Measurements from ENCODE around the gene ZFY.

The ZFY gene

DNA sequence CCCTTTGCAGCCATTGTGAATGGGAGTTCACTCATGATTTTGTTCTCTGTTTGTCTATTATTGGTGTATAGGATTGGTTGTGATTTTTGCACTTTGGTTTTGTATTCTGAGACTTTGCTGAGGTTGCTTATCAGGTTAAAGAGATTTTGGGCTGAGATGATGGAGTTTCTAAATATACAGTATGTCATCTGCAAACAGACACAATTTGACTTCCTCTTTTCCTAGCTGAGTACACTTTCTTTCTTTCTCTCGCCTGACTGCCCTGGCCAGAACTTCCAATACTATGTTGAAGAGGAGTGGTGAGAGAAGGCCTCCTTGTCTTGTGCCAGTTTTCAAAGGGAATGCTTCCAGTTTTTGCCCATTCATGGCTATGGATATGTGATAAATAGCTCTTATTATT lies 81.4 kb downstream of the ZFY start:
- no peaks in the 10 kb centered on the region for H4K20me1 ChIP-seq (ENCODE audit: insufficient read depth, low read length)
- no peaks in the 10 kb centered on the region for H3K9me3 ChIP-seq (ENCODE audit: insufficient read depth, low read length, severe bottlenecking)
- H3K27me3 ChIP-seq (ENCODE audit: insufficient read depth, low read length, poor library complexity), result no peaks in the 10 kb centered on the region
- ATAC-seq (ENCODE audit: insufficient read depth, low read depth) (no peak), DNase-seq (no peak)
- no peak overlapping the region for H3K4me3 ChIP-seq (ENCODE audit: low read depth in 1 of 2, low read length in 2 of 2)
- H2AFZ ChIP-seq (ENCODE audit: low read depth, low read length), result no peak overlapping the region
- H3K4me1 ChIP-seq (ENCODE audit: insufficient read depth, low read length), result no peaks in the 10 kb centered on the region
- no peak overlapping the region for H3K9ac ChIP-seq (ENCODE audit: low read depth, low read length)
- H3K79me2 ChIP-seq (ENCODE audit: insufficient read depth, low read length), result no peaks in the 10 kb centered on the region
- TF ChIP-seq EZH2 (IDR thresholded peaks at IDR 0.05; ENCODE audit: borderline replicate concordance, low read depth, low read length, severe bottlenecking), result no peak
- TF ChIP-seq, protein P1, sequence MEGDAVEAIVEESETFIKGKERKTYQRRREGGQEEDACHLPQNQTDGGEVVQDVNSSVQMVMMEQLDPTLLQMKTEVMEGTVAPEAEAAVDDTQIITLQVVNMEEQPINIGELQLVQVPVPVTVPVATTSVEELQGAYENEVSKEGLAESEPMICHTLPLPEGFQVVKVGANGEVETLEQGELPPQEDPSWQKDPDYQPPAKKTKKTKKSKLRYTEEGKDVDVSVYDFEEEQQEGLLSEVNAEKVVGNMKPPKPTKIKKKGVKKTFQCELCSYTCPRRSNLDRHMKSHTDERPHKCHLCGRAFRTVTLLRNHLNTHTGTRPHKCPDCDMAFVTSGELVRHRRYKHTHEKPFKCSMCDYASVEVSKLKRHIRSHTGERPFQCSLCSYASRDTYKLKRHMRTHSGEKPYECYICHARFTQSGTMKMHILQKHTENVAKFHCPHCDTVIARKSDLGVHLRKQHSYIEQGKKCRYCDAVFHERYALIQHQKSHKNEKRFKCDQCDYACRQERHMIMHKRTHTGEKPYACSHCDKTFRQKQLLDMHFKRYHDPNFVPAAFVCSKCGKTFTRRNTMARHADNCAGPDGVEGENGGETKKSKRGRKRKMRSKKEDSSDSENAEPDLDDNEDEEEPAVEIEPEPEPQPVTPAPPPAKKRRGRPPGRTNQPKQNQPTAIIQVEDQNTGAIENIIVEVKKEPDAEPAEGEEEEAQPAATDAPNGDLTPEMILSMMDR (IDR thresholded peaks at IDR 0.05; ENCODE audit: borderline replicate concordance, extremely low read depth, low read length, poor library complexity, severe bottlenecking), result no peak
- H3K4me2 ChIP-seq (ENCODE audit: insufficient read depth, low read length), result no peak overlapping the region
- no peaks in the 10 kb centered on the region for H3K36me3 ChIP-seq (ENCODE audit: insufficient read depth, low read length)
- H3K27ac ChIP-seq (ENCODE audit: low read length), result no peak overlapping the region

DNA sequence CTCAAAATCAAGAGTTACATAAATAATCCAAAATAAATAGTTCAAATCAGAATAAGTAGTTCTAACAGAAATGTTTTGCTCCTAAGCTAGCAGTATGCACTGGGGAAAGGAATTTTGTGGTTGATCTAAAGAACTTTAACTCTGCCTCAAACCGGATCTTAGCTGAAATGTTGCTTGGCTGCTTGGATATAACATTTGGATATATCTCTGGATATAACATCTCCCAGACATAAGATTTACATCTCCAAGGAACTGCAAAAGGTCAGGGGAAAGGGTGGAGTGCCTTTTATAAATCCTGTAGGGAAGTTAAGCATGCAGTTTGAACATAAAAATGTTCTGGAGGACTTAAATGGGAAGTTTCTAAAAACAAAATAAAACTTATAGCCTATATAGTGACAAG lies 83.4 kb downstream of the ZFY start:
- H3K79me2 ChIP-seq (ENCODE audit: insufficient read depth, low read length), result no peaks in the 10 kb centered on the region
- H4K20me1 ChIP-seq (ENCODE audit: insufficient read depth, low read length), result no peaks in the 10 kb centered on the region
- no peak for DNase-seq
- no peaks in the 10 kb centered on the region for H3K36me3 ChIP-seq (ENCODE audit: insufficient read depth, low read length)
- ATAC-seq (ENCODE audit: insufficient read depth, low read depth), result no peak
- TF ChIP-seq, protein P1 (IDR thresholded peaks at IDR 0.05; ENCODE audit: borderline replicate concordance, extremely low read depth, low read length, poor library complexity, severe bottlenecking), result no peak
- no peak for TF ChIP-seq EZH2 (IDR thresholded peaks at IDR 0.05; ENCODE audit: borderline replicate concordance, low read depth, low read length, severe bottlenecking)
- no peak overlapping the region for H3K9ac ChIP-seq (ENCODE audit: low read depth, low read length)
- no peaks in the 10 kb centered on the region for H3K27me3 ChIP-seq (ENCODE audit: insufficient read depth, low read length, poor library complexity)
- H3K9me3 ChIP-seq (ENCODE audit: insufficient read depth, low read length, severe bottlenecking), result no peaks in the 10 kb centered on the region
- no peak overlapping the region for H3K4me3 ChIP-seq (ENCODE audit: low read depth in 1 of 2, low read length in 2 of 2)
- H3K4me2 ChIP-seq (ENCODE audit: insufficient read depth, low read length), result no peak overlapping the region
- H2AFZ ChIP-seq (ENCODE audit: low read depth, low read length), result no peak overlapping the region
- H3K27ac ChIP-seq (ENCODE audit: low read length), result no peak overlapping the region
- H3K4me1 ChIP-seq (ENCODE audit: insufficient read depth, low read length), result no peaks in the 10 kb centered on the region

DNA sequence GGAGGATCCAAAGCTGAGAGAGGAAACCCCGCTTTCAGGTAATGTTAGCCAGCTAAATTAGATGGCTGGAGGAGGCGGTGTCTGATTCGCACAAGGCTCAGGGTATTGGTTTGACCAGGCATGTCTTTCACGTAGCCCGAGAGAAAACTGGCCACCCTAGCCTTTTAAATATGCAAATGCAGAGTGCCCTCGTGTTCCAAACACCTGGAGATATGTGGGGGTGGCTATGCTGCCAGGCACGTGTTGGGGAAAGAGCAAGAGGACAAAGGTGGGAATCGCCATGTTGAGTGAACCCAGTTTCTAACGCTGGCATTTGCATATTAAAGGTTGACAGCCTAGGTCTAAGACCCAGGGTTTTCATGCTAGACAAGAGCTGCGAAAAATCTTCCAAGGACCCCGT lies 84.4 kb downstream of the ZFY start:
- Histone ChIP-seq H3K36me3 (ENCODE audit: insufficient read depth, low read length) (no peaks in the 10 kb centered on the region), H3K9ac (ENCODE audit: low read depth, low read length) (no peak overlapping the region), H3K4me1 (ENCODE audit: insufficient read depth, low read length) (no peaks in the 10 kb centered on the region), H3K27me3 (ENCODE audit: insufficient read depth, low read length, poor library complexity) (no peaks in the 10 kb centered on the region), H4K20me1 (ENCODE audit: insufficient read depth, low read length) (no peaks in the 10 kb centered on the region), H3K4me2 (ENCODE audit: insufficient read depth, low read length) (no peak overlapping the region), H3K27ac (ENCODE audit: low read length) (no peak overlapping the region), H3K4me3 (ENCODE audit: low read depth in 1 of 2, low read length in 2 of 2) (no peak overlapping the region), H3K9me3 (ENCODE audit: insufficient read depth, low read length, severe bottlenecking) (no peaks in the 10 kb centered on the region), H2AFZ (ENCODE audit: low read depth, low read length) (no peak overlapping the region), H3K79me2 (ENCODE audit: insufficient read depth, low read length) (no peaks in the 10 kb centered on the region)
- no peak for TF ChIP-seq EZH2 (IDR thresholded peaks at IDR 0.05; ENCODE audit: borderline replicate concordance, low read depth, low read length, severe bottlenecking)
- TF ChIP-seq, protein P1 (IDR thresholded peaks at IDR 0.05; ENCODE audit: borderline replicate concordance, extremely low read depth, low read length, poor library complexity, severe bottlenecking), result no peak
- ATAC-seq (ENCODE audit: insufficient read depth, low read depth), result no peak
- no peak for DNase-seq

DNA sequence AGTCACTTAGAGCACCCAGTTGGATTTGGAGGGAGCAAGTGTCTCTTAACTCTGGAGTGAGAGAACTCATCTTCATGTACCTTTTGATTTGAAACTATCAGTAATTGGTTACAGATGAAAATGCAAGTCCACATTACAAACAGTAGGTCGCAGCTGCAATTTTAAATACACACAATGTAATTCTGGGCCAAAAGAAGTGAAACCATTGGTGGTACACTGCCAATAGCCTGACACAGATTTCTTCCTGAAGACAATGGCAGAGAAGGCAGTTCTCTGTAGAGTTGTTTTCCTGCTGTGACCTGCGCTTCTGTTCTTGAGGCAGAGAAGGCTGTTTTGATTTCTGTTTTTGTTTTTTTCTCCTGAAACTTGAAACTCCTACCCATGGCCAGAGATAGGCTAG lies 86.0 kb downstream of the ZFY start:
- Histone ChIP-seq H2AFZ (ENCODE audit: low read depth, low read length) (no peak overlapping the region), H3K27me3 (ENCODE audit: insufficient read depth, low read length, poor library complexity) (no peaks in the 10 kb centered on the region), H3K4me1 (ENCODE audit: insufficient read depth, low read length) (no peaks in the 10 kb centered on the region), H3K4me3 (ENCODE audit: low read depth in 1 of 2, low read length in 2 of 2) (no peak overlapping the region), H3K9ac (ENCODE audit: low read depth, low read length) (no peak overlapping the region), H3K36me3 (ENCODE audit: insufficient read depth, low read length) (no peaks in the 10 kb centered on the region), H3K79me2 (ENCODE audit: insufficient read depth, low read length) (no peaks in the 10 kb centered on the region), H3K27ac (ENCODE audit: low read length) (no peak overlapping the region), H4K20me1 (ENCODE audit: insufficient read depth, low read length) (no peaks in the 10 kb centered on the region), H3K9me3 (ENCODE audit: insufficient read depth, low read length, severe bottlenecking) (no peaks in the 10 kb centered on the region), H3K4me2 (ENCODE audit: insufficient read depth, low read length) (no peak overlapping the region)
- no peak for ATAC-seq (ENCODE audit: insufficient read depth, low read depth)
- DNase-seq, result no peak
- TF ChIP-seq EZH2 (IDR thresholded peaks at IDR 0.05; ENCODE audit: borderline replicate concordance, low read depth, low read length, severe bottlenecking), result no peak
- TF ChIP-seq, protein P1 (IDR thresholded peaks at IDR 0.05; ENCODE audit: borderline replicate concordance, extremely low read depth, low read length, poor library complexity, severe bottlenecking), result no peak

Measured in DND-41 (cell line).